H9 (cell line): Measurements from ENCODE around the gene ADAMTS3. TPM values are rescaled to one million over a fixed set of nuclear protein-coding genes. Genes with fewer than 3 reads are reported as not detected.

Source experiments
- DNase-seq: peaks from one replicate; pipeline ENCODE4 v3.0.0-alpha.2; 2017
- H2AFZ ChIP-seq: one replicate; pipeline ENCODE4 v1.6.1; 2013; ENCODE audit warnings: mild to moderate bottlenecking, low read length, control low read depth, moderate library complexity
- H2AK5ac ChIP-seq: 2 replicates; pipeline ENCODE4 v1.6.1; 2013; ENCODE audit warnings: low read length, control low read depth, mixed read lengths; ENCODE audit not compliant: insufficient read length
- H2BK120ac ChIP-seq: one replicate; pipeline ENCODE4 v1.6.1; 2013; ENCODE audit warnings: low read depth, mild to moderate bottlenecking, low read length, control low read depth, inconsistent platforms; ENCODE audit not compliant: poor library complexity, severe bottlenecking
- H2BK12ac ChIP-seq: 2 replicates; pipeline ENCODE4 v1.6.1; 2013; ENCODE audit warnings: low read length, control low read depth, mixed read lengths, low read depth; ENCODE audit not compliant: insufficient read length
- H2BK15ac ChIP-seq: 2 replicates; pipeline ENCODE4 v1.6.1; 2013; ENCODE audit warnings: low read depth, low read length, control low read depth
- H2BK20ac ChIP-seq: one replicate; pipeline ENCODE4 v1.6.1; 2013; ENCODE audit warnings: low read depth, mild to moderate bottlenecking, low read length, control low read depth, inconsistent platforms; ENCODE audit not compliant: poor library complexity, severe bottlenecking
- H2BK5ac ChIP-seq: 2 replicates; pipeline ENCODE4 v1.6.1; 2013; ENCODE audit warnings: low read length, control low read depth, mixed read lengths; ENCODE audit not compliant: insufficient read length
- H3K14ac ChIP-seq: 2 replicates; pipeline ENCODE4 v1.6.1; 2013; ENCODE audit warnings: low read length, control low read depth; ENCODE audit not compliant: insufficient read depth
- H3K18ac ChIP-seq: 2 replicates; pipeline ENCODE4 v1.6.1; 2013; ENCODE audit warnings: low read depth, mild to moderate bottlenecking, mixed read lengths, low read length, control low read depth; ENCODE audit not compliant: insufficient read length
- H3K23ac ChIP-seq: 2 replicates; pipeline ENCODE4 v1.6.1; 2013; ENCODE audit warnings: low read length, control low read depth, mixed read lengths, low read depth; ENCODE audit not compliant: insufficient read length
- H3K23me2 ChIP-seq: 2 replicates; pipeline ENCODE4 v1.6.1; 2013; ENCODE audit warnings: low read depth, mild to moderate bottlenecking, mixed read lengths, low read length, control low read depth; ENCODE audit not compliant: insufficient read length, poor library complexity, severe bottlenecking
- H3K27ac ChIP-seq: 2 replicates; pipeline ENCODE4 v1.5.1; 2013; ENCODE audit warnings: low read length, control low read depth, mixed read lengths, low read depth; ENCODE audit not compliant: insufficient read length
- H3K27me3 ChIP-seq: 2 replicates; pipeline ENCODE4 v1.6.1; 2013; ENCODE audit warnings: low read length, control low read depth, inconsistent platforms; ENCODE audit not compliant: insufficient read depth
- H3K4ac ChIP-seq: 2 replicates; pipeline ENCODE4 v1.6.1; 2013; ENCODE audit warnings: low read depth, mild to moderate bottlenecking, control low read depth, inconsistent platforms, low read length, moderate library complexity
- H3K4me1 ChIP-seq: 2 replicates; pipeline ENCODE4 v1.6.1; 2013; ENCODE audit warnings: low read length, control low read depth, inconsistent platforms; ENCODE audit not compliant: insufficient read depth
- H3K4me2 ChIP-seq: 2 replicates; pipeline ENCODE4 v1.6.1; 2013; ENCODE audit warnings: low read length, control low read depth, mixed read lengths; ENCODE audit not compliant: insufficient read length, insufficient read depth
- H3K56ac ChIP-seq: 2 replicates; pipeline ENCODE4 v1.6.1; 2013; ENCODE audit warnings: low read depth, mild to moderate bottlenecking, mixed read lengths, low read length, control low read depth; ENCODE audit not compliant: insufficient read length
- H3K79me1 ChIP-seq: 2 replicates; pipeline ENCODE4 v1.6.1; 2013; ENCODE audit warnings: low read depth, mild to moderate bottlenecking, moderate library complexity, low read length, control low read depth, inconsistent platforms; ENCODE audit not compliant: insufficient read depth, poor library complexity, severe bottlenecking
- H3K79me2 ChIP-seq: 2 replicates; pipeline ENCODE4 v1.6.1; 2013; ENCODE audit warnings: low read length, control low read depth, inconsistent platforms; ENCODE audit not compliant: insufficient read depth
- H3K9ac ChIP-seq: 2 replicates; pipeline ENCODE4 v1.6.1; 2013; ENCODE audit warnings: low read length, control low read depth, mixed read lengths; ENCODE audit not compliant: insufficient read length; ENCODE audit errors: extremely low read depth
- H3K9me3 ChIP-seq: one replicate; pipeline ENCODE4 v1.6.1; 2013; ENCODE audit warnings: low read depth, low read length, inconsistent platforms; ENCODE audit not compliant: control insufficient read depth
- H3T11ph ChIP-seq: one replicate; pipeline ENCODE4 v1.6.1; 2013; ENCODE audit warnings: mild to moderate bottlenecking, low read length, control low read depth, inconsistent platforms
- H4K20me1 ChIP-seq: one replicate; pipeline ENCODE4 v1.6.1; 2013; ENCODE audit not compliant: control insufficient read depth, insufficient read length, insufficient read depth
- H4K5ac ChIP-seq: 2 replicates; pipeline ENCODE4 v1.6.1; 2013; ENCODE audit warnings: low read depth, mild to moderate bottlenecking, mixed read lengths, low read length, control low read depth; ENCODE audit not compliant: insufficient read length
- H4K8ac ChIP-seq: replicated peaks from 2 replicates; pipeline ENCODE4 v1.6.1; 2013; ENCODE audit warnings: low read length, control low read depth, mixed read lengths, low read depth; ENCODE audit not compliant: insufficient read length
- H4K91ac ChIP-seq: 2 replicates; pipeline ENCODE4 v1.6.1; 2013; ENCODE audit warnings: low read depth, mild to moderate bottlenecking, moderate library complexity, mixed read lengths, low read length, control low read depth; ENCODE audit not compliant: insufficient read length
- H3K27ac Mint-ChIP-seq, 3 experiments: 2 replicates in 2 of 3; 3 replicates in 1 of 3; pipeline ENCODE4 v1.8.0; 2020 to 2021; ENCODE audit warnings: mixed read lengths in 3 of 3, mild to moderate bottlenecking in 1 of 3, moderate library complexity in 1 of 3
- H3K27me3 Mint-ChIP-seq: 2 replicates; pipeline ENCODE4 v1.8.0; 2021; ENCODE audit warnings: low read depth, mild to moderate bottlenecking, moderate library complexity, mixed read lengths
- H3K36me3 Mint-ChIP-seq, 3 experiments: 2 replicates in 2 of 3; 3 replicates in 1 of 3; pipeline ENCODE4 v1.8.0; 2020 to 2021; ENCODE audit warnings: low read depth in 3 of 3, mixed read lengths in 3 of 3; ENCODE audit not compliant: insufficient read depth in 1 of 3
- H3K4me1 Mint-ChIP-seq, 2 experiments: 2 replicates each; pipeline ENCODE4 v1.8.0; 2020; ENCODE audit warnings: mixed read lengths in 2 of 2
- H3K4me3 Mint-ChIP-seq, 2 experiments: 2 replicates in 1 of 2; 3 replicates in 1 of 2; pipeline ENCODE4 v1.8.0; 2020 to 2021; ENCODE audit warnings: mild to moderate bottlenecking in 2 of 2, mixed read lengths in 2 of 2, moderate library complexity in 1 of 2
- H3K9me3 Mint-ChIP-seq, 2 experiments: 2 replicates in 1 of 2; 3 replicates in 1 of 2; pipeline ENCODE4 v1.8.0; 2020; ENCODE audit warnings: mild to moderate bottlenecking in 2 of 2, mixed read lengths in 2 of 2, moderate library complexity in 1 of 2
- WGBS: extraction: QIAGEN DNeasy Blood & Tissue Kit; methylation state at CpG from one replicate; pipeline ENCODE4 v1.1.7; 2013; ENCODE audit warnings: missing lambda C conversion rate, low lambda C conversion rate, mixed read lengths; ENCODE audit not compliant: insufficient read length; ENCODE audit errors: extremely low coverage; 5-methylcytosine and 5-hydroxymethylcytosine counted together
- total RNA-seq: library from RNA; stranded (reverse); gene quantifications from 2 replicates; pipeline ENCODE4 v1.2.1, GENCODE V29; 2021
- TF ChIP-seq, protein P1 (sequence below): fragments of 200-600 bp; sonication (generic); conservative IDR thresholded peaks from 3 replicates; pipeline ENCODE4 v1.8.0; 2021; ENCODE audit warnings: antibody characterized with exemption, mild to moderate bottlenecking

ADAMTS3 gene
- total RNA-seq, 1 experiment from 2014 or later: 1.1 TPM

DNA sequence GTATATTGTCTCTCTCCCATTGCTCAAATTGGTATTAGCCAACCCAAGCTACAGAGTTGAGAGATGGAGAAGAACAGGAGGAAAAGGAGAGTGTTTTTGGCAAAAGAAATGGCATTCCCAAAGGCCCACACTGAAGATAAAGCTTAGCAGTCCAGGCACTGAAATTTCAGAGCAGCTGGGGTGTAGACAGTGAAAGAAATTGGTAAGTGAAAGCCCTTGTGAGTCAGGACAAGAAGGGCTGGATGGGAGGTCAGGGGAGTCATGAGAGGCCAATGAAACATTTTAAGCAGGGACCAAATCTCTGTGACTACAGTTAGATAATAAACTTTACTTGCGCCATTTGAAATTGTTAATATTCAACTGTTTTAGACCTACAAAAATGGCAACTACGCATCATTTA is 177.7 kb downstream of the ADAMTS3 start:
- no peaks in the 10 kb centered on the region for H3K36me3 Mint-ChIP-seq
- H4K20me1 ChIP-seq: no peaks in the 10 kb centered on the region
- no peak overlapping the region for H3K18ac ChIP-seq
- H3K23me2 ChIP-seq: no peaks in the 10 kb centered on the region
- H3K4me1 Mint-ChIP-seq: peaks cover 0 to 3% of the 10 kb centered on the region in 2 experiments; a peak in 2 of 4 replicates
- H3K14ac ChIP-seq: no peak overlapping the region
- H2BK5ac ChIP-seq: no peak overlapping the region
- H3K79me2 ChIP-seq: no peaks in the 10 kb centered on the region
- TF ChIP-seq, protein P1, sequence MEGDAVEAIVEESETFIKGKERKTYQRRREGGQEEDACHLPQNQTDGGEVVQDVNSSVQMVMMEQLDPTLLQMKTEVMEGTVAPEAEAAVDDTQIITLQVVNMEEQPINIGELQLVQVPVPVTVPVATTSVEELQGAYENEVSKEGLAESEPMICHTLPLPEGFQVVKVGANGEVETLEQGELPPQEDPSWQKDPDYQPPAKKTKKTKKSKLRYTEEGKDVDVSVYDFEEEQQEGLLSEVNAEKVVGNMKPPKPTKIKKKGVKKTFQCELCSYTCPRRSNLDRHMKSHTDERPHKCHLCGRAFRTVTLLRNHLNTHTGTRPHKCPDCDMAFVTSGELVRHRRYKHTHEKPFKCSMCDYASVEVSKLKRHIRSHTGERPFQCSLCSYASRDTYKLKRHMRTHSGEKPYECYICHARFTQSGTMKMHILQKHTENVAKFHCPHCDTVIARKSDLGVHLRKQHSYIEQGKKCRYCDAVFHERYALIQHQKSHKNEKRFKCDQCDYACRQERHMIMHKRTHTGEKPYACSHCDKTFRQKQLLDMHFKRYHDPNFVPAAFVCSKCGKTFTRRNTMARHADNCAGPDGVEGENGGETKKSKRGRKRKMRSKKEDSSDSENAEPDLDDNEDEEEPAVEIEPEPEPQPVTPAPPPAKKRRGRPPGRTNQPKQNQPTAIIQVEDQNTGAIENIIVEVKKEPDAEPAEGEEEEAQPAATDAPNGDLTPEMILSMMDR: no peak
- H3K27me3 ChIP-seq: no peaks in the 10 kb centered on the region
- no peak overlapping the region for H3K27ac Mint-ChIP-seq
- no peak overlapping the region for H3K56ac ChIP-seq
- H3K9ac ChIP-seq: no peak overlapping the region
- no peaks in the 10 kb centered on the region for H3K9me3 ChIP-seq
- H2BK12ac ChIP-seq: no peak overlapping the region
- H3K79me1 ChIP-seq: no peaks in the 10 kb centered on the region
- no peak overlapping the region for H3K4me2 ChIP-seq
- H2BK120ac ChIP-seq: no peak overlapping the region
- H3K27me3 Mint-ChIP-seq: no peaks in the 10 kb centered on the region
- H3K23ac ChIP-seq: no peak overlapping the region
- no peak overlapping the region for H2BK15ac ChIP-seq
- no CpG with 5 or more reads among the region's 2 CpGs for WGBS
- H3K27ac ChIP-seq: no peak overlapping the region
- no peak overlapping the region for H2AFZ ChIP-seq
- H4K91ac ChIP-seq: no peak overlapping the region
- H3K4me3 Mint-ChIP-seq: no peak overlapping the region
- H2BK20ac ChIP-seq: no peak overlapping the region
- DNase-seq: no peak
- no peak overlapping the region for H4K5ac ChIP-seq
- no peak overlapping the region for H4K8ac ChIP-seq
- no peak overlapping the region for H2AK5ac ChIP-seq
- no peak overlapping the region for H3T11ph ChIP-seq
- H3K9me3 Mint-ChIP-seq: no peaks in the 10 kb centered on the region
- no peaks in the 10 kb centered on the region; the same call in 1 of the 2 replicates for H3K4me1 ChIP-seq
- no peak overlapping the region for H3K4ac ChIP-seq
